ENCODE measurements around the gene TIAM2.
"Not testable (repeated sequence)": the region's sequence is repeated elsewhere in the genome, so short reads cannot be mapped to it uniquely, and the experiment has no call there.

TIAM2 gene

GRCh38 chr6:155108070-155108820 is 113.1 kb downstream of the TIAM2 start:
- H3K9ac ChIP-seq (ENCODE audit: low read depth, low read length), result no peak overlapping the region
- H3K9me3 ChIP-seq (ENCODE audit: insufficient read depth, low read depth, low read length), result no peaks in the 10 kb centered on the region
- H3K27ac ChIP-seq (ENCODE audit: low read length), result no peak overlapping the region
- H3K4me1 ChIP-seq (ENCODE audit: insufficient read depth, low read length), result peaks cover 14% of the 10 kb centered on the region; the same call in 1 of the 2 replicates
- no peaks in the 10 kb centered on the region for H3K36me3 ChIP-seq (ENCODE audit: insufficient read depth, low read depth, low read length)
- no peak overlapping the region for H3K4me3 ChIP-seq (ENCODE audit: low read length)
- no peaks in the 10 kb centered on the region for H3K27me3 ChIP-seq (ENCODE audit: insufficient read depth, low read length)

GRCh38 chr6:155110721-155111120 is 115.6 kb downstream of the TIAM2 start:
- H3K36me3 ChIP-seq (ENCODE audit: insufficient read depth, low read depth, low read length), result no peaks in the 10 kb centered on the region
- no peak overlapping the region for H3K4me3 ChIP-seq (ENCODE audit: low read length)
- H3K27ac ChIP-seq (ENCODE audit: low read length), result no peak overlapping the region
- H3K9ac ChIP-seq (ENCODE audit: low read depth, low read length), result no peak overlapping the region; the same call in 1 of the 2 replicates
- H3K9me3 ChIP-seq (ENCODE audit: insufficient read depth, low read depth, low read length), result no peaks in the 10 kb centered on the region
- no peaks in the 10 kb centered on the region for H3K27me3 ChIP-seq (ENCODE audit: insufficient read depth, low read length)
- H3K4me1 ChIP-seq (ENCODE audit: insufficient read depth, low read length), result peaks cover 14% of the 10 kb centered on the region; the same call in 1 of the 2 replicates

GRCh38 chr6:155112757-155113156 is 117.6 kb downstream of the TIAM2 start:
- no peak overlapping the region for H3K27ac ChIP-seq (ENCODE audit: low read length)
- no peak overlapping the region for H3K9ac ChIP-seq (ENCODE audit: low read depth, low read length)
- no peaks in the 10 kb centered on the region for H3K36me3 ChIP-seq (ENCODE audit: insufficient read depth, low read depth, low read length)
- no peak overlapping the region for H3K4me3 ChIP-seq (ENCODE audit: low read length)
- H3K4me1 ChIP-seq (ENCODE audit: insufficient read depth, low read length), result peaks cover 20% of the 10 kb centered on the region; the same call in 1 of the 2 replicates
- H3K9me3 ChIP-seq (ENCODE audit: insufficient read depth, low read depth, low read length), result no peaks in the 10 kb centered on the region
- H3K27me3 ChIP-seq (ENCODE audit: insufficient read depth, low read length), result no peaks in the 10 kb centered on the region

- H3K27ac ChIP-seq (ENCODE audit: low read length), result peak overlapping the region; percentile 14
- H3K27me3 ChIP-seq (ENCODE audit: insufficient read depth, low read length), result no peaks in the 10 kb centered on the region
- H3K36me3 ChIP-seq (ENCODE audit: insufficient read depth, low read depth, low read length), result no peaks in the 10 kb centered on the region
- no peak overlapping the region for H3K4me3 ChIP-seq (ENCODE audit: low read length)
- no peak overlapping the region for H3K9ac ChIP-seq (ENCODE audit: low read depth, low read length)
- H3K4me1 ChIP-seq (ENCODE audit: insufficient read depth, low read length), result peaks cover 27% of the 10 kb centered on the region; the same call in 1 of the 2 replicates
- H3K9me3 ChIP-seq (ENCODE audit: insufficient read depth, low read depth, low read length), result no peaks in the 10 kb centered on the region
These were observed 120.9 kb downstream of the TIAM2 start for GRCh38 chr6:155115893-155116570.

- Histone ChIP-seq H3K9ac (ENCODE audit: low read depth, low read length) (no peak overlapping the region), H3K36me3 (ENCODE audit: insufficient read depth, low read depth, low read length) (no peaks in the 10 kb centered on the region), H3K4me3 (ENCODE audit: low read length) (no peak overlapping the region), H3K27ac (ENCODE audit: low read length) (peak overlapping the region; percentile 14), H3K9me3 (ENCODE audit: insufficient read depth, low read depth, low read length) (no peaks in the 10 kb centered on the region), H3K4me1 (ENCODE audit: insufficient read depth, low read length) (peaks cover 28% of the 10 kb centered on the region), H3K27me3 (ENCODE audit: insufficient read depth, low read length) (no peaks in the 10 kb centered on the region)
These were observed 121.4 kb downstream of the TIAM2 start for GRCh38 chr6:155116571-155116910.

- peaks cover 33% of the 10 kb centered on the region for H3K4me1 ChIP-seq (ENCODE audit: insufficient read depth, low read length)
- no peaks in the 10 kb centered on the region for H3K36me3 ChIP-seq (ENCODE audit: insufficient read depth, low read depth, low read length)
- no peaks in the 10 kb centered on the region for H3K9me3 ChIP-seq (ENCODE audit: insufficient read depth, low read depth, low read length)
- no peak overlapping the region for H3K4me3 ChIP-seq (ENCODE audit: low read length)
- no peak overlapping the region for H3K27ac ChIP-seq (ENCODE audit: low read length)
- H3K9ac ChIP-seq (ENCODE audit: low read depth, low read length), result no peak overlapping the region
- no peaks in the 10 kb centered on the region for H3K27me3 ChIP-seq (ENCODE audit: insufficient read depth, low read length)
These were observed 122.1 kb downstream of the TIAM2 start for GRCh38 chr6:155117256-155117655.

GRCh38 chr6:155117785-155118184 is 122.7 kb downstream of the TIAM2 start:
- Histone ChIP-seq H3K4me3 (ENCODE audit: low read length) (no peak overlapping the region), H3K9ac (ENCODE audit: low read depth, low read length) (no peak overlapping the region), H3K9me3 (ENCODE audit: insufficient read depth, low read depth, low read length) (no peaks in the 10 kb centered on the region), H3K36me3 (ENCODE audit: insufficient read depth, low read depth, low read length) (no peaks in the 10 kb centered on the region), H3K4me1 (ENCODE audit: insufficient read depth, low read length) (peaks cover 38% of the 10 kb centered on the region), H3K27ac (ENCODE audit: low read length) (no peak overlapping the region), H3K27me3 (ENCODE audit: insufficient read depth, low read length) (no peaks in the 10 kb centered on the region)

- H3K9ac ChIP-seq (ENCODE audit: low read depth, low read length), result peak overlapping the region; percentile 61; the same call in 1 of the 2 replicates
- peaks cover 47% of the 10 kb centered on the region for H3K4me1 ChIP-seq (ENCODE audit: insufficient read depth, low read length)
- not testable (repeated sequence) for H3K9me3 ChIP-seq (ENCODE audit: insufficient read depth, low read depth, low read length); H3K4me3 ChIP-seq (ENCODE audit: low read length); H3K27me3 ChIP-seq (ENCODE audit: insufficient read depth, low read length); H3K36me3 ChIP-seq (ENCODE audit: insufficient read depth, low read depth, low read length)
- H3K27ac ChIP-seq (ENCODE audit: low read length), result peak overlapping the region; percentile 34
These were observed 124.1 kb downstream of the TIAM2 start for GRCh38 chr6:155119201-155119600.

GRCh38 chr6:155120034-155120433 is 124.9 kb downstream of the TIAM2 start:
- Histone ChIP-seq H3K4me1 (ENCODE audit: insufficient read depth, low read length) (peaks cover 47% of the 10 kb centered on the region), H3K9ac (ENCODE audit: low read depth, low read length) (peak overlapping the region; percentile 68), H3K9me3 (ENCODE audit: insufficient read depth, low read depth, low read length) (no peaks in the 10 kb centered on the region), H3K27ac (ENCODE audit: low read length) (peak overlapping the region; percentile 44), H3K36me3 (ENCODE audit: insufficient read depth, low read depth, low read length) (no peaks in the 10 kb centered on the region), H3K4me3 (ENCODE audit: low read length) (peak overlapping the region; percentile 44), H3K27me3 (ENCODE audit: insufficient read depth, low read length) (no peaks in the 10 kb centered on the region)

GRCh38 chr6:155121294-155121693 is 126.2 kb downstream of the TIAM2 start:
- peak overlapping the region; percentile 44; the same call in 1 of the 2 replicates for H3K9ac ChIP-seq (ENCODE audit: low read depth, low read length)
- no peaks in the 10 kb centered on the region for H3K9me3 ChIP-seq (ENCODE audit: insufficient read depth, low read depth, low read length)
- H3K4me1 ChIP-seq (ENCODE audit: insufficient read depth, low read length), result peaks cover 46% of the 10 kb centered on the region
- H3K27me3 ChIP-seq (ENCODE audit: insufficient read depth, low read length), result no peaks in the 10 kb centered on the region
- H3K4me3 ChIP-seq (ENCODE audit: low read length), result peak overlapping the region; percentile 54
- no peaks in the 10 kb centered on the region for H3K36me3 ChIP-seq (ENCODE audit: insufficient read depth, low read depth, low read length)
- peak overlapping the region; percentile 26 for H3K27ac ChIP-seq (ENCODE audit: low read length)

GRCh38 chr6:155121699-155122098 is 126.6 kb downstream of the TIAM2 start:
- no peaks in the 10 kb centered on the region for H3K9me3 ChIP-seq (ENCODE audit: insufficient read depth, low read depth, low read length)
- no peaks in the 10 kb centered on the region for H3K36me3 ChIP-seq (ENCODE audit: insufficient read depth, low read depth, low read length)
- H3K27me3 ChIP-seq (ENCODE audit: insufficient read depth, low read length), result no peaks in the 10 kb centered on the region
- H3K27ac ChIP-seq (ENCODE audit: low read length), result peak overlapping the region; percentile 26
- peaks cover 42% of the 10 kb centered on the region for H3K4me1 ChIP-seq (ENCODE audit: insufficient read depth, low read length)
- H3K9ac ChIP-seq (ENCODE audit: low read depth, low read length), result peak overlapping the region; percentile 44; the same call in 1 of the 2 replicates
- H3K4me3 ChIP-seq (ENCODE audit: low read length), result peak overlapping the region; percentile 54

Measured in iPS-20b (cell line).